Stimulated activated CD8-positive, alpha-beta memory T cell treated with anti-CD3 and anti-CD28 coated beads, Interleukin-2, amount 100 ng/mL, for 48 hours (primary cell): Measurements from ENCODE around the gene ADORA1.

Source experiments
- DNase-seq, 2 donors: peaks; one replicate each; pipeline ENCODE4 v3.0.0-alpha.2; 2020; ENCODE audit warnings: low read depth in 2 of 2

Gene ADORA1

DNA sequence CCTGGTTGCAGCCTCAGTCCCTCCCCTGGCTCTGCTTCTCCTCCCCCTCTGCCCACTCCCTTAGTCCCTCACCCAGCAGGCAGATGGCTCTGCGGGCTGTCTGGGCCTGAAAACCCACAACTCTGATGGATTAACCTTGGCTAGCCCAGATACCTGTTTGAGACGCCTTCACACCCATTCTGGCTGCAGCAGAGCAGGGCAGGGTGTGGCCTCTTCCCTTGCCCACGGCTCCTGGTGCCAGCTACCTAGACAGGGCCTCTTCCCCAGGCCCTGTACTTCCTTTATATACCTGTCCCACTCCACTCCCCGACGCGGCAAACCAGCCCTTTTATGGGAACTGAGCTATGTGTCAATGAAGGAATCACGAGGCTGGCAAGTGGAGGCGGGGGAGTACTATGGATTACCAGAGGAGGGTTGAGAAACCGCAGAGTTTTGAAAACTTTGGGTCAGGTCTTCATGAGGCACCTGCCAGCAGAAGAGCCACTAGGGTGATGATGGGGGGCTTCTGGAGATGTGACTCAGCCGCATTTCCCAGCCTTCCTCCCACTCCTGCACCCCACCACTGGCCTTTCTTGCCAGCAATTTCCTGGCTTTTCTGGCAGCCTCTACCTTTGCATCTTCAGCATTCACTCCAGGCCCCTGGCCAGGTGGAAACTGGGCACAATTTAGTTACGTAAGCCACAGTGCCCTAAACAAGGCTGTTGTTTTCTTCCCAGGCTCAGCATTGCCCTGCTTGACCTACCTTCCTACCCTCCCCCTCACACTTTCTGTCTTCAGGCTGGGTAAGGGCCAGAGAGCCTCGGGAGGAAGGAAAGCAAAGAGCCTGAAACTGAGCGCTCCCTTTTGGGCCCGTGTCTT, 59.1 kb downstream of the ADORA1 start, which contains the start of gene CHI3L1:
Gene CHI3L1 (minus strand): TSS at position 259 of the 858 bp plus-strand sequence. CDS start 81 bp downstream, at position 178.
- DNase-seq, result no peak

DNA sequence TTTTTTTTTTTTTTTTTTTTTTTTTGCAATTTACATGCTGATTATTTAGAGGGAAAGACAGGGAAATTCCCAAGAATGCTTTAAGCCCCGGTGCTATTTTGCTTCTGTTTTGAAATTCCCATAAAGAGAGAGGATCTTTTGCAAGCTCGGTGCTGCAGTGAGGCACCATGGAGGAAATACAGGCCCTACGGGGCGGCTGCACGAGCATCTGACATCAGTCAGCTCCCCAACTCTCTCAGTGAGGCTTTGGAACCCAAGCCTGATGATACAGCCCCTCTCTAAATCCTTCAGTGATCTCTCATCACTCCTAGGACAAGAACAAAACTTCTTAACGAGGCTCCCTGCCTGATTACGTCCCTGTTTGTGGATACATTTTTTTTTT, 59.8 kb downstream of the ADORA1 start:
- no peak for DNase-seq

DNA sequence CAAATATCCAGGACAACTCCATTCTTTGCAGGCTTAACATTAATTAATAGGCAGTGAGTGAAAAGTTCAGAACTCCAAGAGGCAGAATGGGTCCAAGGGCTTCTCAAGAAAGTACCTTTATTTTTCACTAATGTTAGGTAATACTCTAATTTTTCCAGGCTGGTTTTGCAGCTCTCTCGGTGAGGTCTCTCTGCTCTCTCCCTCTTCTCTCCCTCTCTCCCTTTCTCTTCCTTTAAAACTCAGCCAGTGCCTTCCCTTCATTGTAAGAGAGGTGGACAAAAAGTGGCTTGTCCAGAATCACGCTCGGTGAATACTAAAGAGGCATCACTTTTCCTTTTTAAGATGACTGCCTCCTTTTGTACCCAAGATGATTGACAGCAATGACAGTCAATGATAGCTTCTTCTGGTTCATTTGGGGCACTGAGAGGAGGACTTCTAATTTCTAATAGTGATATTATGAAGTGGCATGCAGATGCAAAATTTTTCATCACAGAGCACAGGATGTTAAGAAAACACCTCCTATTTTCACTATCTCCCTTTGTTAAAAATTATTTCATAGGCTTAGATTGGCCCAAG, 60.3 kb downstream of the ADORA1 start:
- DNase-seq, result no peak

DNA sequence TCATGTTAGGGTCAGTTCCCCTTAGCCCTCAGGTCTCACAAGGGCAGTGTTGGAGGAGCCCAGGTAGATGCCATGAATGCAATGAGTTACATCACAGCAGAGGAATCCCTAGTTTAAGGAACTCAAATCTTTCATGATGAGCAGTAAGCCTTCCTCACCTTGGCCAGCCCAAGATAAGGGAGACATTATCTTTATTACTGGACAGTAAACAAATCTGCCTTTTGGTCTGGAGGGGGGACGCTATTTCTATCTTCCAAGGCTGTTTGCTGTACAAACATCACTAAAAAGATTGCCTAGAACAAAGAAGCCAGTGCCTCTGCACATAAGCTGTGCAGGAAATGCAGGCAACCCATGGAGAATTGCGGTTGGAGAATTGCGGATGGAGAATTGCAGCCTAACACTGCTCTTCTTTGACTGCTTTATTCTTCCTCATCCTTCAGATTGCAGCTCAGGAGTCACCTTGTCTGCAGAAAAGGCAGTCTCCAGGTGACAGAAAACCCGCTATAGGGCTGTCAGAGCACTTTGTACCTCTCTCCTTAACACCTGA, 61.2 kb downstream of the ADORA1 start:
- no peak for DNase-seq

DNA sequence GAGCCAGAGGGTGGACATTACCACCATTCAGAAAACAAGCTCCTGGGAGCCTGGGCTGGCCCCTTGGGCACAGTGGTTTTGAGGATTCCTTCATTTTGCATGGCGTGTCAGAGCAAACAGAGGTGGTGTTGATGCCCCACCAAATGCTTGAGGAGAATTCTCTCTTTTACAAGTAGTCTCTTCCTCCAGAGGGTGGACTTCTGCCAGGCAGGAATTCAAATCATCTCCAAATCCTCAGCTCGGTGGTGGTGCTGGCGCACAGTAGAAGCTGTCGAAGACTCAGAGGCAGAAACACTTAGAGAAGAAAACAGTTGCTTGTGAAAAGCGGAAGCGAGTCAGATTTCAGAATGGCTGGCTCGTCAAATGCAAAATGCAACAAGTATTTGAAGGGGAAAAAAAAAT, 62.4 kb downstream of the ADORA1 start:
- DNase-seq, result no peak

DNA sequence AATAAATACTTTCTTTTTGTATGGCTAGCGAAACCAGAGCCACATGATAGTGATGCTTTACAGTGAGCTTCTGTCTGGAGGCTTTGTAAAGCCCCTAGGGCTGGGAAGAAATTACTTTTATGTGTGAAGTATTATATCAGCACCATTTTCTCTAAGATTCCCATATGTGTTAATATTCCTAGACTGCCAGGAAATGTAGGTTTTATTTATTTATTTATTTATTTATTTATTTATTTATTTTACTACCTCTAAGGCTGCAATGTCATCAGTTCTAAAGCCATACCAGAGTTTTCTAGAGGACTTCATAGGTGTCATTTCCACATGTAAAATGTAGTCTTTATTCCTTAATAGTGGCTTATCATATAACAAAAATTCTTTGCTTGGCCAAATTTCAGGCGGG, 63.4 kb downstream of the ADORA1 start:
- no peak for DNase-seq

DNA sequence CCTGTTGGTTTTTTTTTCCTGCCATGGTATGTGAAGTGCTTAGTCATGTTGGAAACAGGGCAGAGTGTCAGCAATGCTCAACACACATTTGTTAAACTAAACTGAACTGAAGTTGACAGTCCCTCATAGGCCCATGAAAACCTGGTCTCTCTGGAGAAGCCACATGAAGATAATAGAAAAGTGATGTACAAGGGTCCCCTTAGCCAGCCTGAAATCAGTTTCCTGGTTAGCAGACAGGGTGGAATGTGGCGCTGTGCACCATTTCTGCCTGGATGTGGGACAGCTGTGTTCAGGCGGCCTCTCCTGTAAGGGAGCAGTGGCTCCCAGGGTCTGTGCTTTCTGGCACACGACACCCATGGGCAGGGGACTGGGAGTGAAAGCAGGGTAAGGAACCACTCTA, 68.8 kb downstream of the ADORA1 start:
- DNase-seq, result no peak

DNA sequence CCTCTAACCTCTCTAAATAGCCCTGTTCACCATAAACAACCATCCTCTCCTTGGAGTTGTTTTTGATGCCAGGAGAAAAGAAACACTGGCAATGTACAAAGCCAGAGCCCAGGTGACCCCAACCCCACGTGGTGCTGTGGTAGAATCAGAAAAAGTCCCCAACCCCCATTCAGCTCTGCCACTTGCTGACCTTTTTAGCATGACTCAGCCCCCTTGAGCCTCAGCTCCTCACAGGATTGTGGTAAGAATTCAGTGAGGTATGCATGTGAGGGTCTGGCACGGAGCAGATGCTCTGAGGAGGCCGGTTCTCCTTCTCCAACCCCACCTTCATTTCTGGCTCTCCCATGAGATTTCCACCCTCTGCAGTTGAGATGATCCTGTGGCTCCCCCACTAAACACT, 70.1 kb downstream of the ADORA1 start:
- no peak for DNase-seq

DNA sequence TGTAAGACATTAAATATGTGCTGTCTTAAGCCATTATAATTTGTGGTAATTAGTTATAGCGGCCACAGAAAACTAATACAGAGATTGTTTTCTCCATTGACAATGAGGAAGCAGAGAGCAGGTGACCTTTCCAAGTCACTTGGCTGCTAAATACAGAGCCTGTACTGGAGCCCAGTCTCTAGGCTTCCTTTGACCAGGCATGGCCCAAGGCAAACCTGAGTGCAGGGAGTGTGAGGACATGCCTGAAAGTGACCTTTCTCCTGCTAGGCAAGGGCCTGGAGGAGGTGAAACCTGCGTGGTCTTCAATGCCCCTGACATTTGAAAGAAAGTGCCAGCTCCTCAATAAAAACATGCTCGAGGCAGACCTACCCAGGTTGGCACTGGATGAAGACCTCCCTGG, 71.5 kb downstream of the ADORA1 start:
- DNase-seq, result no peak

DNA sequence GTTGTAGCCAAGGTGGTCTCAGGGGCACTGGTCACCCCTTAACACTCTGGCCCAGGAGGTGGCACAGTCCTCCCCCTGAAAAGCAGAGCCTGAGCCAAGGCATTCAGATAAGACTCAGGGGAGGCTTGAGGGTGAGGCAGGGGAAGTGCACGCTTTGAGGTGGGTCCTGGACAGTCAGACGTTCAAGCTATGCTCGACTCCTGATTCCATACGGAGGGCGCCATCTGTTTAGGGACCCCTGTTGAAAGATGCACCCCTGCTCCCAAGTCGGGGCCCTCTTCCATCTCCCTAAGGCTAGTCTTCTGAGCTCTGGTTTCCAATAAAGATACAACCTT, 71.9 kb downstream of the ADORA1 start:
- DNase-seq, result no peak

DNA sequence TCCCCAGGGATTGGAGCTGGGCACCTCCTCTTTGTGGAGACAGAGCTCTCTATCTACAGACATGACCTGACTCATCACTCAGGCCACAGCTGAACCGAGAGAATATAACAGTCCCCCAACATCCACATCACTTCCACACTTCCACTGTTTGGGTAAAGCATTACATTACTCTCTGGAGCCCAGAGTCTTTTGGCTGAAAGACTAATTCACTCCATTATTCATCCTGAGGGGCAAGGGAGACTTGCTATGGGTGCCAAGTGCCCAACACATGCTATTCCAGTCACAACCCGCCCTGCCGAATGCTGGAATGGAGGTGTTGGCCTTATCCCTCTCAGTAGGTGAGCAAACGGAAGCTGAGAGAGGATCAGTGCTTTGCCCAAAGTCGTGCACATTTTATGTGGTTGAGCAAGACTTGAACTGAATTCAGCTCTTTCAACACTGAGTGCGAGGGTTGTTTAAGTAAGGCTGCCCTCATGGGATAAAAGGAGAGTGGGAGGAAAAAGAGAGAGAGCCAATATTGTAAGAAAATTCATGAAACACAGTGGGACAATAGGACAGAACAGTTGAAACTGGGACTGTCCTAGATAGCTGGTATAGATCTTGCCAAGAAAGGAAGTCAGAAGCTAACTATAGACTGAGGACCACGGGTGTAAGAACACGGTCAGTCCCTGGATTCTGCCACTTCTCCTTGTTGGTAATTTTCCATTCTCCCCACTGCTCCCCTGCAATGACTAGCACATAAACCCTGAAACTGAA, 72.5 kb downstream of the ADORA1 start:
- no peak for DNase-seq

DNA sequence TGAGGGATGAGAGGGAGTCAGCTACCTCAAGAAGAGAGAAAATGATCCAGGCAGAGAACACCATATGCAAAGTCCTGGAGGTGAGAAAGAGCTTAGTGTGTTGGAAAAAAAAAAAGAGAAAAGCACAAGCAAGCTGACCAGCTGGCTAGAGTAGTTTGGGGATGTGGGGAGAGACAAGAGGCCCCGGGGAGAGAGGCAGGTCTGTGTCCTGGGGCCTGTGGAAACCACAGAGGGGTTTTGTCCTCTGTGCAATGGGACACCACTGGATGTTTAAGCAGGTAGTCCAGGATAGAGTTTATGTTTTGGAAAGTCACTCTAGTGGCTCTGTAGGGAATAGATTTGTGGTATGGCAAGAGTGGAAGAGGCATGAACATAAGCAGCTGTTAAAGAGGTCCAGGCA, 73.4 kb downstream of the ADORA1 start:
- DNase-seq, result no peak

DNA sequence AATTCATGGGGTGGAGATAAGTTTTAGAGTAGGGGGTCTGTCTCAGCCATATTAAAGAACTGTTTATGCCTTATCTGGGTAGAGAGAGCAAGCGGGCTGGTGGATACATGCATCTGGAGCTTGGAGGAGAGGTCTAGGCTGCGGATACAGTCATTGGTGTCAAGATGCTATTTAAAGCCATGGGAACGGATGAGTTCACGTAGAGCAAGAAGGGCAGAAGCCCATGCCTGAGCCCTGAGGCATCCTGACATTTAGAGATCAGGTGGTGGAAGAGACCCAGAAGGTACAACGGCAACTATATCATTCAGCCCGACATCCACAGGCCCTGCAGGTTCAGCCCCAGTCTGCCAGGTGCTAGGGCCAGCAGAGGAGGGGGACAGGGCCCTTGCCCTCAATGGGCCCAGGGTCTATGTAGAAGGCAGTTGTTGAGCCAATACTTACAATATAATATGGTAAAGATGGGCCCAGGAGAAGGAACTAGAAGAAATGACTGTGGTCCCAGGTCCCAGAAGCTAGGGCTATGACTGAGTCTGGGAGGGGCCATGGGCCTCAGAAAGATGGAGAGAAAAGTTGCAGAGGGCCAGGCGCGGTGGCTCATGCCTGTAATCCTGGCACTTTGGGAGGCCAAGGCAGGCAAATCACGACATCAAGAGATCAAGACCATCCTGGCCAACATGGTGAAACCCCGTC, 74.1 kb downstream of the ADORA1 start:
- DNase-seq, result no peak

DNA sequence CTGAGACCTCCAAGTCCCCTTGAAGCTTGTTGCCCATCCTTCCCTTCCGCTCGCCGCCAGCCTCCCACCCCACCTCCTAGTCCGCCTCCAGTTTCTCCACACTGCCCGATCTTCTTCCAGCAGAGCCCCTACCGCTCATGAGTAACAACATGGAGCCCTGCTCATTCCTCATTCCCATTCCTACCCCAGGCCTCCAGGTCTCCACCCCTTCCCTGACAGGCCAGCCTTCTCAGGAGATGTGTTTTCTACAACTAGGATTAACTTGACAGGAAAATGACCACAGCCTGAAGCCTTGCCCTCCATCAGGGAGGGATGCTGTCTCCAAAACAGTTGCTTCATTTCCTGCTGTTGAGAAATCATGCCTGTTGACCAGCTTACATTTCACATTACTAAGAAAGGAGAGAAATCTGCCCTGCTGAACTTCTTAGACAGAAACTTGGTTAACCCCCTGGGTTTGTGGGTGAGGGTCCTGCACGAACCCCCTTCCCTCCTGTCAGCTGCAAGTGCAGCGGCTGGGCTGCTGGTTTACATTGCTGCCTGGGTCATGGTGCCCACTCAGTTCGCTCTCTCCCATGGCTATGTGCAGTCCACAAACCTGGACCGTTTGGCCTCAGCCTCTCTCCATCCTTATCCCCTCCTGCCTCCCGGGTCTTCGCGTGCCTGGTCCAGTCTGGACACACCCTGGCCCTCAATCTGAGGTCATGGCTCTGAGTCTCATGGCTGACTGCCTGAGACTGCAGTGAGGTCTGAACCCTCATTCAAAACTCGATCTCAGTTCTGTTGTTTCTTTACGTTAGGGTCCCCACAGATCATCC, 75.1 kb downstream of the ADORA1 start:
- no peak for DNase-seq

DNA sequence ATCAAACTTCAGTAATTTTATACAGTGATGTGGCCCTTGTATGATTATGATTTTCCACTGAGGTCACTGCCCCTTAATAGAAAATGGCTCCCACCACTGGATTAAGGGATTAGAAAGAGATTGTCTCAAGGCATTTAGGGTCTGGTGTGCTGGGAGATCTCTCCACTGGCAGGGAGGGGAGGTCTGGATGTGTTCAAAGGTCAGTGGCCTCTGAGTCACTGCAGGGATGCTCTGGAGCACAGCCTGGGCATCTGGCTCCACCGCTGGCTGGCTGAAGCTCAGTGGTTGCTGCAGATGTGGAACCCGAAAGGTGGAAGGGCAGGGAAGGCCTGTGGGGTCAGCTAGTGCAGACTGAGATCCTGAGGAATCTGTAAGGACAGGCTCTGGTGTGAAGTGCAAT, 77.2 kb downstream of the ADORA1 start:
- no peak for DNase-seq

DNA sequence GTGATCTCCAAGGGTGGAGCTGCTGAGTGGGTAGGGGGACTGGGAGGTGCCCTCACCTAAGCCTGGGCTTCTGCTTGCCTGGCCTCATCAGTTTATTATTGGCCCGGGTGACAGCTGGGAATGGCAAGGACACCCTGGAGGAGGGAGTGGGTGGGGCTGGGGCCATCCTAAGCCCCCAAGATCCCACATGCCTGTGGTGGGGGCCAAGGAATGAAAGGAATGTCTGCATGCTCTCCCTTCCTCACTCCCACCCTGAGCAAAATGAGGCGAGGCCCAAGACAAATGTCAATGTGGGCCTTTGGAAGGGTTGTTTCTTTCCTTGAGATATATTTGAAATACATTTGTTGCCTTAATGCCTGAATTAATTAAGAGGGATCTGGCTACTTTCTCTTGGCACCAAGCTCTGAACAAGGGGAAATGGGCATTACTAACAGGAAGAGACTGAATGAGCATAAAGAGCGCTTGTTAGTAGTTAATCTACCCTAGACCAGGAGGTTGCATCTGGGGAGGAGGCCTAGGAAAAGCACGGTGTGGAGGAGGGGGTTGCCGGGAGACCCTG, 78.7 kb downstream of the ADORA1 start:
- DNase-seq, result no peak

DNA sequence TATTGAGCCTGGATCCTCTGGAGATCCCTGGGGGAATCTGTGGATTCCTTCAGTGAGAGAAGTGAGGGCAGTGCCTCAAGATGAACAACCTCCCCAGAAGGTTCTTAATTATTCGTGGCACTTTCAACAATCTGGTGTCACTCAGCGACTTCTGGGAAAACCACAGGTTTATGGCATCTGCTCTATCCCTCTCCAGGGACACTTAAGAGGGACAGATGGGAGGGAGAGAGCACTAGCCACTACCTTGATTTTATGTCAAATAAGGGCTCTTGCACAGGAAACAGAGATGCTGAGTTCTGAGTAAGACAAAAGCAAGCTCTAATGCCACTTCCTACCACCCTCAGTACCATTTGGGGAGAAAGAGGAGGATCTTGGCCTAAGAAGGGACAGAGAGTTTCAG, 80.2 kb downstream of the ADORA1 start:
- DNase-seq, result no peak

DNA sequence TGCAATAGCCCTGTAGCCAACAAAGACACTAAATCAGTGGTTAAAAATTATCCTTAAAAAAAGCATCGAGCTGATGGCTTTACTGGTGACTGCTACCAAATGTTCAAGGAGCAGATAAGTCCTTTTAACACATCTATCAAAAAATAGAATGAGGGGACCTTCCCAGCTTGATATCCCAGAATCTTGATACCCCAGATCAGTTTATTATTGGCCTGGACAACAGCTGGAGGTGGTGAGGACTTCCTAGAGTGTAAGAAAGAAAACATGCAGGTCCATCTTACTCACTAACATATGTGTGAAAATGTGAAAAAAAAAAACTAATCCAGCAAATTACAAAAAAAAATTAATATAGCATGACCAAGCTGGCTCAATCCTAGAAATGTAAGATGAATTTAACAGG, 80.7 kb downstream of the ADORA1 start:
- DNase-seq, result no peak

DNA sequence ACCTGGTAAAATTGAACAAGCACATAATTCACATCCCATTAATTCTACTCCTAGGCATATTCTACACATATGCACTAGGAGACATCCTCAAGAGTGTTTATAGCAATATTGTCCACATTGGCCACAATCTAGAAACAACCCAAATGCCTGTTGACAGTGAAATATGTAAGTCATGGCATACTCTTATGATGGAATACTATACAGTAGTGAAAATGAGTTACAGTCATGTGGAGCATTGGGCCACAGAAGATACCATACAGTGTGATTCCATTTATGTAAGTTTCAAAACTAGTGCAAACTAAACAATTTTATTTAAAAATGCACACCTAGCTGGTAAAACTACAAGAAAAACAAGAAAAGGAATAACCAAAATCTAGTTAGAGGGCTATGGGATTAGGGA, 82.8 kb downstream of the ADORA1 start:
- DNase-seq, result no peak

DNA sequence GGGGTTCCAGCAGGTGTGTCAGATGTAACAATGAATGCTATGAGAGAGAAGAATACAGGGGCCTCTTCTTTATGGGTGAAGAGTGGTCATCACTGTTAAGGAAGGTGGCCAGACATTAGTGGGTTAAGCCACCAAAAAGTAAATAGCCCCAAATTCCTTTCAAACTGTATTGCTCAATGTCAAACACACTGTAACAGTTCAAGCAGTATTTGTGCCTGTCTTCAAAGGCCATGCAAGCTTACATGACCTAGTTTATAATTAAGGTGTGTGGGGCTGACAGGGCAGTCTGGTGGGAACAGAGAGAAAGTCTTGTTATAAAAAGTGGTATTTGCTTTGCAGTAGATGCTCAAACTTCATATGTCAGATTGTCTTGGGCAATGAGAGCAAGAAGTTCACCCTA, 83.5 kb downstream of the ADORA1 start:
- no peak for DNase-seq

DNA sequence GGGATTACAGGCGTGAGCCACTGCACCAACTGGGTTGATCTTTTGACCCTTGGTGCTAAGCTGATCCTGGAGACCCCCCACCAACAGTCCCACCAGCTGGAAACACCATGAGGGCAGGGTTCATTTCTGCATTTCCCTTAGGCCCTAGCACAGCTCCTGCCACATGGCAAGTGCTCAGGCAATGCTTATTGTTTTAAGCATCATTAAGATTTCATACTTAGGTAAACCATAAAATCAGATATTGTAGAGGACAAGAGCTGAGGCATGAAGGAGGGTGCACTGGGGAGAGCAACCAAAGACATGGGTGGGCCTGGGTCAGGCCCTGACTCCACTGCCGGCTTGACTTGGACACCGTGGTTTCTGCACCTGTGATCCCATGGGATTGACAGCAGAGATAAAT, 84.3 kb downstream of the ADORA1 start:
- no peak for DNase-seq
